ENCODE data around the gene CD1E. TPM values are rescaled to one million over a fixed set of nuclear protein-coding genes. Genes with fewer than 3 reads are reported as not detected.

CD1E gene
- total RNA-seq, 3 donors from 2014 or later = 0.64 to 1.2 TPM; not detected in 1

GRCh38 chr1:158400871-158401270 lies 47.2 kb downstream of the CD1E start:
- H3K9me3 ChIP-seq = no peaks in the 10 kb centered on the region
- H3K27me3 ChIP-seq = no peaks in the 10 kb centered on the region
- intact Hi-C loops (cut with DNase I; ENCODE audit: low total_unique reads) = no loop called here
- H3K4me1 ChIP-seq = no peaks in the 10 kb centered on the region
- H3K4me3 ChIP-seq = no peak overlapping the region
- TF ChIP-seq POLR2A (IDR thresholded peaks at IDR 0.05) (no peak), CTCF (IDR thresholded peaks at IDR 0.05) (no peak), POLR2AphosphoS5 (IDR thresholded peaks at IDR 0.05) (no peak)
- no peaks in the 10 kb centered on the region for H3K36me3 ChIP-seq
- no peak overlapping the region for H3K27ac ChIP-seq
- DNase-seq (ENCODE audit: low spot score in 2 of 2) = no peak

- no peak for TF ChIP-seq CTCF (IDR thresholded peaks at IDR 0.05)
- TF ChIP-seq POLR2A (IDR thresholded peaks at IDR 0.05) = no peak
- no peak for TF ChIP-seq POLR2AphosphoS5 (IDR thresholded peaks at IDR 0.05)
- H3K4me1 ChIP-seq = no peaks in the 10 kb centered on the region
- no peaks in the 10 kb centered on the region for H3K36me3 ChIP-seq
- no peaks in the 10 kb centered on the region for H3K27me3 ChIP-seq
- intact Hi-C loops (cut with DNase I; ENCODE audit: low total_unique reads) = no loop called here
- no peaks in the 10 kb centered on the region for H3K9me3 ChIP-seq
- H3K27ac ChIP-seq = no peak overlapping the region
- no peak for DNase-seq (ENCODE audit: low spot score in 2 of 2)
- H3K4me3 ChIP-seq = no peak overlapping the region
These were observed 53.4 kb downstream of the CD1E start for GRCh38 chr1:158407092-158407491.

Other genes with a start within 250 kb of the CD1E start
- 1 to 10 TPM in 2 of 3 donors, under 1 TPM in 1; 0.96 to 2.0 (median 1.8) TPM for gene CD1D, start 173.0 kb upstream of the CD1E start, total RNA-seq
- not detected for gene CD1A, start 99.5 kb upstream of the CD1E start, total RNA-seq
- gene CD1C, start 64.0 kb upstream of the CD1E start, total RNA-seq = 1 to 10 TPM in 2 of 3 donors, under 1 TPM in 1; 0.66 to 2.5 (median 2.1) TPM
- gene CD1B, start 22.4 kb upstream of the CD1E start, total RNA-seq = not detected
- gene OR10T2, start 45.6 kb downstream of the CD1E start, total RNA-seq = not detected
- not detected for gene OR10K2, start 72.3 kb downstream of the CD1E start, total RNA-seq
- not detected for gene OR10K1, start 107.9 kb downstream of the CD1E start, total RNA-seq
- not detected for gene OR10R2, start 118.3 kb downstream of the CD1E start, total RNA-seq
- not detected for gene OR6Y1, start 200.5 kb downstream of the CD1E start, total RNA-seq
- gene OR6P1, start 216.7 kb downstream of the CD1E start, total RNA-seq = not detected
- not detected for gene OR10X1, start 226.0 kb downstream of the CD1E start, total RNA-seq